ENCODE measurements around the gene ARID1B.

Gene ARID1B

DNA sequence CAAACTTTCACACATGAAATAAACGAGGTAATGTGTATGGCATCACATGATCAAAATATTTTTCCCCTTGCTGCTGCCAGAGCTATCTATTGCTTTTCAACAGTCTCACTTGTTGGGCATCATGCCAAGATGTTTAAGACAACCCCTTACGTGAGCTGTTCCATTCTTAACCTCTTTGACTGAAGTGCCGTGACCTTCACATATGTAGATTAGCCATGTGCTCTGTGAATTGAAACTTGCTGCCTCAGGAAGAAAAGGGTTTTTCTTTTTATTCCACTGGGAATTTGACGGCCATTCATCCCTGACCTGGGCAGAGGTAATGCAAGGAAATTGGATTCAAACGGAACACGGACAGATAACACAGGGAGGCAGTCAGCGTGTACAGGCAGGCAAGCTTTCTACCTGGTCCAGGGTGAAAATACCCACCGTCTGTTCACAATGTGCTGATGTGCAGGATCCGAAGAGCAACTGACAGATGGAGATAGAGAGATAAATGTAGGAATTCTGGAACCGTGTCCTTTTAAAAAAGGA, 14.2 kb downstream of the ARID1B start:
- peak; percentile 51 for DNase-seq (ENCODE audit: low spot score)

DNA sequence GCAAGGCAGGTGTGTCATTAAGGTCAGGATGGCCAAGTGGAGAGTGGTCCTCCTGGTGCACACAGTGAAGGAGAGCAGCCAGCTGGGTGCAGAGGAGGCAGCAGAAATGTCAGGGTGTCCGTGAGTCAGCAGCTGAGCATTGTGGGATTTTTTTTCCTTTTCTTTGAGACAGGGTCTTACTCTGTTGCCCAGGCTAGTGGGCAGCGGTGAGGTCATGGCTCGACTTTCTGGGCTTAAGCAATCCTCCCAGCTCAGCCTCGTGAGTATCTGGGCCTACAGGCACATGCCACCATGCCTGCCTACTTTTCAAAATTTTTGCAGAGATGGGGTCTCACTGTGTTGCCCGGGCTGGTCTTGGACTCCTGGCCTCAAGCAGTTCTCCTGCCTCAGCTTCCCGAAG, 16.0 kb downstream of the ARID1B start:
- DNase-seq (ENCODE audit: low spot score): no peak

DNA sequence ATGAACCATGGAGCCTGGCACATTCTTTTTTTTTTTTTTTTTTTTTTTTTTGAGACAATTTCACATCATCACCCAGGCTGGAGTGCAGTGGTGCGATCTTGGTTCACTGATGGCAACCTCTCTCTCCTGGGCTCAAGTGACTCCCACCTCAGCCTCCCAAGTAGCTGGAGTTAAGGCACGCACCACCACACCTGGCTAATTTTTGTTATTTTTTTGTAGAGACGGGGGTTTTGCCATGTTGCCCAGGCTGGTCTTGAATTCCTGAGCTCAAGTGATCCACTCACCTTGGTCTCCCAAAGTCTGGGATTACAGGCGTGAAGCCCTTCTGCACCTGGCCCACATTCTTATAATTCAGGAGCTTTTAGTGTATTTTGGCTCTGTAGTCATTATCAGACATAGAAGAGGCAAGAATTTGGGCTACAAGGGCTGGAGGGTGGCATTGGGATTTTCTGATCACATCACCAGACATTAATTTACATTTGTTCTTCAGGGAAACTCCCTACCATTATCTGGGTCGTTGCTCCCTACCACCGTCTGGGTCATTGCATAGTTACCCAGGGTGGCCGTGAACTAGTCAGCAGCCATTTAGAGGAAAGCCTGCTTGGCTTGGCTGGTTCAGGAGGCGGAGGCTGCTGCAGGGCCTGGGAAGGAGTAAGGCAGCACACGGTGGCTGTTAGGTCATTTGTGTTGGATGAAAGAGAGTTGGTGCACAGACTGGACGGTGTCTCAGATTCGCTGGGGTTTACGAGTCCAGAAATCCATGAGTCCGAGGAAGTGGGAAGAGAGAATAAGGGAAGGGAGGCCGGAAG, 17.6 kb downstream of the ARID1B start:
- peak; percentile 20 for DNase-seq (ENCODE audit: low spot score)

DNA sequence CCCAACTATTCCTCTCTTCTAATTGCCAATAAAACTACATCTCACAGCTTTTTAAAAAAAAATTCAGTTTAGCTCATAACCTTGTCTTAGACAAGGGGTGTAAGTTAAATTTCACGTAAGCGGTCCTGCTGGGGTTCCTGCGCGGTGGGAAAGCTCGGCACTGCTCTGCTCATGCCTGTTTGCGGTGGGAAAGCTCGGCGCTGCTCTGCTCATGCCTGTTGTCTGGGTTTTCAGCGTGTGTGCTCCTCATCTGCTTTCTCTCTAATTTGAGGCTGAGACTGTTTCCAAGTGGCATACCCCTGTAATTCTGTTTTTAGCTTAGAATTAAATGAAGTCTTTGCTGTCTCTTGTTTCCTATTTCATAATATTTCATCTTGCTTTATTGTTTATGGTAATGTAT, 18.6 kb downstream of the ARID1B start:
- DNase-seq (ENCODE audit: low spot score): no peak

DNA sequence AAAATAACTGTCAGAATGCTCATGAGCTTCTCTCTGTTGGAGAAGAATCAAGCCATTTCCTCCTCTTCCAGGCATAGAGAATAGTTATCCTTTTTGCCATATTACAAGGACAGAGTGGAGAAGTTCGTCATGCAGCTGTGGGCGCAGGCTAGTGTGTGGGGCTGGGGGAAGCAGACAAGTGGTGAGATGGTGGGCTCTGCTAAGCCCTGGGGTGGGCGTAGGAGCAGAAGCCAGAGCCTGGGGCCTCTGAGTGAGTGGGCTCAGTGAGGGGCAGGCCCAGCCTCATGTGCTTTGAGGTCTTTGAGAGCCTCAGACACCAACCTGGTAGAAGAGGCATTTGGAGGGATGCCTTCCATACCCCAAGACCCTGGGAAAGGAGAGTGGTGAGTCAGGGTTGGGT, 19.4 kb downstream of the ARID1B start:
- no peak for DNase-seq (ENCODE audit: low spot score)

DNA sequence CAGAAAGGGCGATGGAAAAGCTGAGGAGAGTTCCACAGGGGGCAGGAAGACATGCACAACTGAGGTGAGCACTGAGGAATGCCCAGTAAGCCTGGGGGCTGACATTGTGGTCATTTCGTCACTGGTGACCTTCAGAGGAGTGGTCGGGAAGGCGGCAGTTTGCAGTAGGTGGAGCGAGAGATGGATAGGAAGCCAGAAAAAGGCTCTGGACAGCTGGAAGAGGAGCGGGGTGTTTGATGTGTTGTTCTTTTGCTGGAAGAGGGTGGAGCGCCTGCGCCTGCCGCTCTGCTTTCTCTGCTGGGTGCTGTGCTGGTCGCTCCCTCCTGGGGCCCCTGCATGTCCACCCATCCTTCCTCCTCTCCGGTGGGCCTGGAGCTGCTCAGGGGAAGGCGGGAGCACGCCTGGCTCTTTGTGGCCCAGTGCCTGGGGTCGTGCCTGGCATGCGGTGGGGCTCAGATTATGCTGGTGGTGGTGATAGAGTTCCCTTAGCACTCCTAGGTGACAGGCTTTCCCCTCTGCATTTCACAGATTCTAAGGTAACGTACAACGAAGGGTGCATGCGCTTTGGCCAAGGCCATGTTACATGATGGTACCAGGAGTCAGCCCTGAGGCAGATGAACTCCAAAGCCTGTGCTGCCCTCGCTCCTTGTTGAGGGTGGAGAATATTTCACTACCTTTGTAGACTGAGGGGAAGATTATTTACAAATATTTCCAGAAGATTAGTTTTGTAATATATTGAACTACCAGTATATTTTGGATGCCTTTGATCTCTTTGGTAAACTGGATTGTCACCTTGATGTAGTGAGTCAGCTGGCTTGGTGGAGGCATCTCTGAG, 20.9 kb downstream of the ARID1B start:
- no peak for DNase-seq (ENCODE audit: low spot score)

DNA sequence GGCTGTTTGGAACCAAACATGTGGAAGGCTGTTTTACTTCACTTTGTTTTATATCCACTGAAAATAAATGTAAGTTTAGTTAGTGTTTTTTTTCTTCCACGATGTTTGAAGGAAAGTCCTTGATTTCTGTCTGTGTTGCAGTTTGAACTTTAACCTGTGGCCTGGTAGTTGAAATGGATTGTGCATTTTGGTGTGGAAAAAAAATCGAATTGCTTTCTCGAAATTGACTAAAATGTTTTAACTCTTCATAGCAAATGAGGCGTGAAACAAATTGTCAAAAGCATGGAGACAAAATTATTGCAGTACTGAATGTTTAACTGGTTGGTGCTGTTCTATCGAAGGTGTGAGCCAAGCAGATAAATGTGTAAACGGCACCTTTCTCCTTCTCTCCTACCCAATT, 24.5 kb downstream of the ARID1B start:
- DNase-seq (ENCODE audit: low spot score): no peak

- DNase-seq (ENCODE audit: low spot score): no peak
Measured at GRCh38 chr6:156803353-156803752, 26.2 kb downstream of the ARID1B start.

- DNase-seq (ENCODE audit: low spot score): no peak
Measured at GRCh38 chr6:156804402-156804801, 27.2 kb downstream of the ARID1B start.

DNA sequence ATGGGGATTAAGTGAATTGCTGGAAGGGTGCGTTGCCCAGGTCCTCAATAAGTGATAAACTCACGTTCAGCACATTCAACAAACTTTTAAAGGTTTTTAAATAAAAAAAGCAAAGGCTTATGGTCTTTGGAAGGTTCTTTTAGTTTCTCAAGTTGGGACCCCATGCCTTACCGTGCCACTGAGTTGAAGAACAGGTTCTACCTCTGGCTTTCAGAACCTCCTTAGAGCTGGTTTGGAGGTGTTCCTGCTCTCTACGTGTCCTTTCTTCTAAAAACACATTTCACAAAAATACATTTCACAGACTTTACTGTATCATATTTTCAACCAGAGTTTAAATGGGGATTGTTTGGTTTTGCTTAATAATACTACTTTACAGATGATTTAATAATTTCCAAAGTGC, 29.0 kb downstream of the ARID1B start:
- DNase-seq (ENCODE audit: low spot score): no peak

DNA sequence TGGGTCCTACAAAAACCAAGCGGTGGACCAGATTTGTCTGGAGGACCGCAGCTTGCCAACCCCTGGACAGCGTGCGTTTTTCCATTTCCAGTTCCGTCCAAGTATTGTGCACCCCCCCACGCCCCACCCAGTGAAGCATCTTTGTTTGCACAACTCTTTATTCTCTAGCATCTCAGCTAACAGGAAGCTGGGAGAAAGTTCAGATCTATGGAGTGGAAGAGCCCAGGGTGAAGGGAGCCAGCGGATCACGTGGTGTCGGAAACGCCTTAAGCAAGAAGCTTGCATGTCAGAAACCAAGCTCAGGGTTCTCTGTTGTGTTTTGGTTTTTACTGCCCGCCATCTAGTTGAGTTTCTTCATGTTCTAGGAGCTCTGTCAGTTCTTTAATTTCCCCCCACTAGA, 29.9 kb downstream of the ARID1B start:
- DNase-seq (ENCODE audit: low spot score): no peak

- DNase-seq (ENCODE audit: low spot score): no peak
Measured at GRCh38 chr6:156807795-156808194, 30.6 kb downstream of the ARID1B start.

- DNase-seq (ENCODE audit: low spot score): no peak
Measured at GRCh38 chr6:156808287-156808686, 31.1 kb downstream of the ARID1B start.

DNA sequence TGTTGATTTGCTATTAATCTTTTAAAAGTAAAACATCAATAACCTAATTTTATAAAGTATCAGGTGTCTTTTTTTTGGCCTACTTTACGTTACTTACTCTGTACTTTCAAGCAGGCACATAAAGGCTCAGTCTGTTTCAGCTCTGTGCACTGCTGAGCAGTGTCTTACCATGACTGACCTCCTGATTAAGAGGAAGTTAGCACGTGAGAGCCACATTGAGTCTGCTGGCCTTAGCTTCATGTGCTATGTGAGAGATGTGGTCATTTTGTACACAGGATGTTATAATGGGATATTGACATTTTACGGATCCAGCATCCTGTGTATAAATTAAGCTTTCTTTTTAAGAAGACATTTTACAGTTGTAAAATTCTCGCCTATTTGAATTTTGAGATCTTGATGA, 31.9 kb downstream of the ARID1B start:
- no peak for DNase-seq (ENCODE audit: low spot score)

DNA sequence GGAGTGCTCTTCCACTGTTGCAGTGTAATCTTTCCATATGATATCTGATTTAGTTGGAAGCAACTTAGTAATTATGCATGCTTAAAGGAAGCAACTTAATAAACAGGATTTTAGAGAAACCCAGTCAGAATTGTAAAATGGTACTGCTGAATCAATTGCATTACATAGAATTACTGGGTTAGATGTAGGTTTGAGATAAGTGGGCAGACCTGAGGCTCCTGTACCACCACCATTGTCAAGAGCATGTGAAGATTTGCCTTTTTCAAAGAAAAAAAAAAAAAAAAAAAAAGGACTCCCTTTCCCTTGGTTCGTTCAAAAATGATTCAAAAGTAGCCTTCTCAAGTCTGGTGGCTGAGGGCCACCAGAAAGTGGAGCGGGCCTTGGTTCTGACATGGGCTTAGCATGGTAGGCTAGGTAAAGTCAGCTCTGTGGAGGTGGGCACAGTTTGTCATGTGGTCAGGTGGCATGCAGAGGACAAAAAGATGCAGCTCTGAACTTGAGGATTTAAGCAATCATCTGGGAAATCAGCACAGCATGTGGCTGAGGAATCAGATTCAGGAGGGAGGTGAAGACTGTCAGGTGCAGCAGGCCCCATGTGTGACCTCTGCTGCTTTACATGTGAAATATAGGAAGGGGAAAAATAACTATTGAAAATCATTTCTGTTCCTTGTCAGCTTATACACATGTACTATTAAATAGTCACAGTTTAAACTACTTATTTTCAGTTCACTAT, 32.4 kb downstream of the ARID1B start:
- no peak for DNase-seq (ENCODE audit: low spot score)

DNA sequence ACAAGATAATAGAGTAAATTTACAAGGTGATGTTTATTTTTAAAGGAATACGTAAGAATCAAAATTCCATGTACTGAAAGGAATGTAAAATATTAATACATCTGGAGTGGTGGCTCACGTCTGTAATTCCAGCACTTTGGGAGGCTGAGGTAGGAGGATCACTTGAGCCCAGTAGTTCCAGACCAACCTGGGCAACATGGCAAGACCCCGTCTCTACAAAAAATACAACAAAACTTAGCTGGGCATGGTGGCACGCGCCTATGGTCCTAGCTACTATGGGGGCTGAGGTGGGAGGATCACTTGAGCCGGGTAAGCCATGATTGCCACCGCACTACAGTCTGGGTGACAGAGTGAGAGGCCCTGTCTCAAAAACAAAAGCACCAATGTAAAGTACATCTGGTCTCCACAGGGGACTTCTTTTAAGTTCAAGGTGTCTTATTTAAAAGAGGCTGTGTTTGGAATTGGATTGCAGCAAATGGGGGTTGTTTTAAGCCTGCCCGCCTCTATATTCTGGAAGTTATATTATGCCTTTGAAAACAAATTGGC, 36.9 kb downstream of the ARID1B start:
- no peak for DNase-seq (ENCODE audit: low spot score)

GRCh38 chr6:156816505-156816904, 39.3 kb downstream of the ARID1B start:
- no peak for DNase-seq (ENCODE audit: low spot score)

DNA sequence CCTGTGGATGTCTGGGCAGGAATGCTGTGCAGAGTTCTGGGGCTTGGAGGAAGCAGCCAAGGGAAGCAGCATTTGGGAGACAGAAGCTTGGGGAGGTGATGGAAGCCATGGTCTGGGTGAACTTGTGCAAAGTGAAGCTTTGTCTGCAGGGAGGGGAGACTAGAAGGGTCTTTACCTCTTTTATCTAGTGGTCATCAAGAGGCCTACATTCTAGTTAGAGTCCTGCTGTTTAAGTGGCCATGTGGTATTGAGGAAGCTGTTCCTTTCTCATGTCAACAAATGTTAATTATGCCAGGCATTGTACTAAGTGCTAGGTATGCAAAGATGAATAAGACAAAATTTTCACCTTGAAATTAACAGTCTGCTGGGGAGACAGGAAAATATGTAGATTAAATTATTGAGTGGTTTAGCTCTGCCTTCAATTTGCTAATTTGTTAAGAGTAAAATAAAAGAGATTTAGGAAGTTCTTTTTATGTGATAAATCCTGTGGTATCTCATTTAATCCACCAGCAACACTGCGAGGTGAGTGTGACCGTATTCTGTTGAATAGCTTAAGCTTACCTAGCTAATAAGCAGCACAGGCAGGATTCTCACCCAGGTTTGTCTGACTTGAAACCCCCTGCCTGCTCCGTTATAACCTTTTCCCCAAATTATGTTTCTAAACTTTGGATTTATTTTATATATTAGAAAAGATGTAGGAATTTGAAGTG, 43.1 kb downstream of the ARID1B start:
- DNase-seq (ENCODE audit: low spot score): no peak

GRCh38 chr6:156821707-156822106, 44.5 kb downstream of the ARID1B start:
- no peak for DNase-seq (ENCODE audit: low spot score)

GRCh38 chr6:156822747-156823206, 45.6 kb downstream of the ARID1B start:
- DNase-seq (ENCODE audit: low spot score): no peak

GRCh38 chr6:156824142-156824541, 47.0 kb downstream of the ARID1B start:
- no peak for DNase-seq (ENCODE audit: low spot score)
